NB4 (cell line): ENCODE data around the gene HRH1.

Source experiments
- CTCF ChIP-seq: IDR thresholded peaks from one replicate; pipeline ENCODE4 v1.5.1; 2012; ENCODE audit warnings: low read depth, low read length
- MAX ChIP-seq: IDR thresholded peaks from 2 replicates; pipeline ENCODE4 v1.6.1; 2011; ENCODE audit warnings: low read depth, low read length
- MYC ChIP-seq: IDR thresholded peaks from 2 replicates; pipeline ENCODE4 v1.6.1; 2011; ENCODE audit warnings: low read depth, low read length
- POLR2A ChIP-seq: IDR thresholded peaks from 2 replicates; pipeline ENCODE4 v1.6.1; 2011; ENCODE audit warnings: mild to moderate bottlenecking; ENCODE audit not compliant: insufficient read length; ENCODE audit errors: extremely low read depth

- TF ChIP-seq MYC (no peak), CTCF (no peak), POLR2A (no peak), MAX (no peak)
Measured at GRCh38 chr3:11289864-11290263, 135.6 kb downstream of the HRH1 start.
